HCT116 (cell line): ENCODE results near the gene IL11RA.

ENCODE experiments used
- CBX3 ChIP-seq: IDR thresholded peaks from 2 replicates; pipeline ENCODE4 v1.6.1; 2012; ENCODE audit warnings: low read depth
- CEBPB ChIP-seq: IDR thresholded peaks from 2 replicates; pipeline ENCODE4 v1.6.1; 2012; ENCODE audit warnings: low read depth
- CTCF ChIP-seq, 3 experiments: fragments of 200-600 bp in 1 of 3; sonication (generic) in 1 of 3; IDR thresholded peaks in 2 of 3; conservative IDR thresholded peaks in 1 of 3; 2 replicates each; pipeline ENCODE4 v1.5.1; 2012 to 2017; ENCODE audit warnings: low read depth in 2 of 3, low read length in 2 of 3, antibody characterized with exemption in 1 of 3, borderline replicate concordance in 1 of 3, control low read depth in 1 of 3, mild to moderate bottlenecking in 1 of 3, mixed read lengths in 1 of 3, mixed run types in 1 of 3, moderate library complexity in 1 of 3; ENCODE audit not compliant: insufficient read depth in 1 of 3
- EZH2 ChIP-seq: fragments of 200-600 bp; sonication (generic); IDR thresholded peaks from 2 replicates; pipeline ENCODE4 v1.6.1; 2017; ENCODE audit warnings: antibody characterized with exemption, mixed run types
- EZH2phosphoT487 ChIP-seq: fragments of 200-600 bp; IDR thresholded peaks from 2 replicates; pipeline ENCODE4 v1.6.1; 2018; ENCODE audit warnings: antibody characterized with exemption, borderline replicate concordance
- POLR2A ChIP-seq: IDR thresholded peaks from 2 replicates; pipeline ENCODE4 v1.7.0; 2011; ENCODE audit warnings: borderline replicate concordance; ENCODE audit not compliant: insufficient read depth, insufficient read length; ENCODE audit errors: extremely low read depth
- POLR2AphosphoS5 ChIP-seq: IDR thresholded peaks from 2 replicates; pipeline ENCODE4 v1.6.1; 2011; ENCODE audit warnings: mild to moderate bottlenecking, low read depth, low read length, moderate library complexity
- RAD21 ChIP-seq: IDR thresholded peaks from 2 replicates; pipeline ENCODE4 v1.6.1; 2012; ENCODE audit warnings: low read depth, mild to moderate bottlenecking
- SRF ChIP-seq: IDR thresholded peaks from 2 replicates; pipeline ENCODE4 v1.6.1; 2012; ENCODE audit warnings: low read depth
- YY1 ChIP-seq: IDR thresholded peaks from 2 replicates; pipeline ENCODE4 v1.6.1; 2011; ENCODE audit warnings: low read length, low read depth, moderate library complexity, mild to moderate bottlenecking; ENCODE audit not compliant: insufficient replicate concordance; ENCODE audit errors: extremely low read depth
- ZFX ChIP-seq: fragments of 450-650 bp; IDR thresholded peaks from 2 replicates; pipeline ENCODE4 v1.6.1; 2017
- TF ChIP-seq, protein P1 (sequence below): IDR thresholded peaks from 2 replicates; pipeline ENCODE4 v1.6.1; 2012

- TF ChIP-seq EZH2 (no peak), CTCF (IDR thresholded peaks at IDR 0.05 in 2 of 3, conservative IDR thresholded peaks at IDR 0.05 in 1 of 3; ENCODE audit: borderline replicate concordance in 1 of 3, insufficient read depth in 1 of 3, low read depth in 2 of 3, low read length in 2 of 3) (no peak), RAD21 (no peak), CEBPB (no peak), POLR2A (no peak), ZFX (no peak), POLR2AphosphoS5 (no peak), EZH2phosphoT487 (no peak), CBX3 (no peak), YY1 (no peak), SRF (no peak)
- TF ChIP-seq, protein P1, sequence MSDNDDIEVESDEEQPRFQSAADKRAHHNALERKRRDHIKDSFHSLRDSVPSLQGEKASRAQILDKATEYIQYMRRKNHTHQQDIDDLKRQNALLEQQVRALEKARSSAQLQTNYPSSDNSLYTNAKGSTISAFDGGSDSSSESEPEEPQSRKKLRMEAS, result no peak
Observed at GRCh38 chr9:34674440-34674839, 22.5 kb downstream of the IL11RA start.
